ENCODE data around the gene KIRREL3.

KIRREL3 gene

DNA sequence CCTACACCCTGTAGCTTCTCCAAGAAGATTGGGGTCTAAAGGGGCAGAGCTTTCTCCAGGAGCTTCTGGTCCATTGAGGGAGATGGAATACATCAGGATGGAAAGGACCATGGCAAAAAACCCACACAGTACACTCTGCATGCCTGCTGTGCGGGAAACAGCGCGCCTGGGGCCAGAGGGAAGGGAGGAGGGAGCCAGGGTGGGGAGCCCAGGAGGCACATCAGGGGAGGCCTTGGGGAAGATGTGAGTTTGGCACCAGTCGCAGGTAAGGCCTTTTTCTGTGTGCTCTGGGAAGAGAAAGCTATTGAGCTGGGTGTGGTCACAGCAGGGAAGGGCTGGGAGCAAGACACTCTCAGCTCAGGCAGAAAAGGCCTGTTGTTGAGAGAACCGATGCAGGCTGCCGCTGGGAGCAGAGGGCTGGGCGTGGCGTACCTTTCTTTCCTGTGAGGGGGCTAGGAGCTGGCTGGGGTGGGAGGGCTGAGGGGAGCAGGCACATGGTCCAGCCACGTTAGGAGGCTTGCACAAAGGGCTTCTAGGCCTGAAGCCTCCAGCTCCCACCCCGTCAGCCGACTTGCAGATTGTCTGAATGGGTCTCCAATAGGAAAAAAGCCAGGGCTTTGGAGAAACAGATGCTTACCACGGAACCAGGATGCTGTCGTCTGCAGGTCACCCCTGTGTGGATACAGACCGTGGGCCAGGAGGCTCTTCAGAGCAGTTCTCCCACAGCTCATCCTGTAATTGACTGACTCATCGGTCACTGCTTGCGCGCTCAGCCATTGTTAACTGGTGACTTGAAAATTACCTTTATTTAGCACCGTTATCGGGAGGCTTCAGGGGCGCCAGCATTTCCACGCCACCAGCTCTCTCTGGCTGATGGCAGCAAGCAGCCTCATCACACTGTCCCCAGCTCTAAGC is 407.8 kb downstream of the KIRREL3 start:
- no peaks in the 10 kb centered on the region for H3K4me1 ChIP-seq (ENCODE audit: low read length)
- no peak overlapping the region for H3K4me2 ChIP-seq (ENCODE audit: low read length)
- H3K9me3 ChIP-seq (ENCODE audit: insufficient read depth, low read length) = no peaks in the 10 kb centered on the region
- H3K36me3 ChIP-seq (replicated peaks; ENCODE audit: low read depth, low read length) = no peaks in the 10 kb centered on the region
- no peaks in the 10 kb centered on the region for H4K20me1 ChIP-seq (ENCODE audit: insufficient read depth, low read length)
- no peak overlapping the region for H3K4me3 ChIP-seq (ENCODE audit: low read length)
- TF ChIP-seq EZH2phosphoT487 (IDR thresholded peaks at IDR 0.05; ENCODE audit: low read depth) (no peak), CTCF (IDR thresholded peaks at IDR 0.05; ENCODE audit: low read depth, low read length) (no peak)
- no peak overlapping the region for H3K27ac ChIP-seq (ENCODE audit: low read length)
- H3K9ac ChIP-seq (ENCODE audit: low read length) = no peak overlapping the region
- H2AFZ ChIP-seq (ENCODE audit: low read depth, low read length) = no peak overlapping the region
- peaks cover 14% of the 10 kb centered on the region for H3K27me3 ChIP-seq (ENCODE audit: low read depth, low read length)
- H3K79me2 ChIP-seq (ENCODE audit: low read length) = no peaks in the 10 kb centered on the region

DNA sequence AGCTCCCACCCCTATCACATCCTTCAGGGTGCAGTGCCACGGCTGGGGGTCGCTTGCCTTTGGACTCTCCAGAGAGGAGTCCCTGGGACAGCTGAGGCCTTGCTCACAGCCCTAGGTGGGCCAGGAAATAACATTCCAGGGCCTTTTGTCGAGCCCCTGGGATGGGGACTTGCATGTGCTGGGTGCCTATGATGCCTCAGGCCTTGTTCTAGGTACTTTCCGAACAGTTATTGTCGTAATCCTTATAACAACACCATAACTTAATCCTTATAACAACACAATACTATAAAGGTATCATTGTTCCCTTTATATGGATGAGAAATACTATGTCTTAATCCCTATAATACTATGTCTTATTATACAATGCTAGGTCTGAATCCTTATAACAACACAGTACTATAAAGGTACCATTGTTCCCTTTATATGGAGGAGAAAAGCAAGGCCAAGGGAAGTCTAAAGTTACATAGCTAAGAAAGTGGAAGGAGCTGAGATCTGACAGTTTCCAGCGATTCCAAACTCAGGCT is 408.5 kb downstream of the KIRREL3 start:
- Histone ChIP-seq H3K9me3 (ENCODE audit: insufficient read depth, low read length) (no peaks in the 10 kb centered on the region), H3K4me2 (ENCODE audit: low read length) (no peak overlapping the region), H3K36me3 (replicated peaks; ENCODE audit: low read depth, low read length) (no peaks in the 10 kb centered on the region), H4K20me1 (ENCODE audit: insufficient read depth, low read length) (no peaks in the 10 kb centered on the region), H3K4me1 (ENCODE audit: low read length) (no peaks in the 10 kb centered on the region), H3K4me3 (ENCODE audit: low read length) (no peak overlapping the region), H3K79me2 (ENCODE audit: low read length) (no peaks in the 10 kb centered on the region), H3K27me3 (ENCODE audit: low read depth, low read length) (peaks cover 17% of the 10 kb centered on the region), H3K9ac (ENCODE audit: low read length) (no peak overlapping the region), H3K27ac (ENCODE audit: low read length) (no peak overlapping the region), H2AFZ (ENCODE audit: low read depth, low read length) (no peak overlapping the region)
- no peak for TF ChIP-seq CTCF (IDR thresholded peaks at IDR 0.05; ENCODE audit: low read depth, low read length)

DNA sequence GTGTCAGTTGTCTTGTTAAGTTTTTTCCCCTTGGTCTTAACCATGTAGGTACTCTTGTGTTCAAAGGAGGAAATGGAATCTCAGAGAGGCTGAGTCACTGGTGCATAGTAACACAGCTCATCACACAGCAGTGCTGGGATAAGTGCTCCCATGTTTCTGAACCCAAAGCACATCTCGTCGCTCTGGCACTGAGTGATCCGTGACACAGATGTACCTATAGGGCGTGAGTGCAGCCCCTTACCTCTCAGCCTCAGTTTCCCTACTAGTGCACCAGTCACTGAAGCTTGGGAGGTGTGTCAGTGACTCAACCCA is 411.1 kb downstream of the KIRREL3 start:
- no peak overlapping the region for H3K4me3 ChIP-seq (ENCODE audit: low read length)
- H3K4me1 ChIP-seq (ENCODE audit: low read length) = no peaks in the 10 kb centered on the region
- no peak for TF ChIP-seq EZH2phosphoT487 (IDR thresholded peaks at IDR 0.05; ENCODE audit: low read depth)
- no peak for TF ChIP-seq CTCF (IDR thresholded peaks at IDR 0.05; ENCODE audit: low read depth, low read length)
- no peaks in the 10 kb centered on the region for H3K79me2 ChIP-seq (ENCODE audit: low read length)
- no peak overlapping the region for H3K27ac ChIP-seq (ENCODE audit: low read length)
- H3K4me2 ChIP-seq (ENCODE audit: low read length) = no peak overlapping the region
- H2AFZ ChIP-seq (ENCODE audit: low read depth, low read length) = no peak overlapping the region
- no peaks in the 10 kb centered on the region for H3K9me3 ChIP-seq (ENCODE audit: insufficient read depth, low read length)
- no peaks in the 10 kb centered on the region for H4K20me1 ChIP-seq (ENCODE audit: insufficient read depth, low read length)
- peaks cover 13% of the 10 kb centered on the region; the same call in 1 of the 2 replicates for H3K27me3 ChIP-seq (ENCODE audit: low read depth, low read length)
- no peaks in the 10 kb centered on the region for H3K36me3 ChIP-seq (replicated peaks; ENCODE audit: low read depth, low read length)
- H3K9ac ChIP-seq (ENCODE audit: low read length) = no peak overlapping the region

- no peak for TF ChIP-seq CTCF (IDR thresholded peaks at IDR 0.05; ENCODE audit: low read depth, low read length)
- no peak for TF ChIP-seq EZH2phosphoT487 (IDR thresholded peaks at IDR 0.05; ENCODE audit: low read depth)
These were observed 411.7 kb downstream of the KIRREL3 start for GRCh38 chr11:126588630-126589491.

More at GRCh38 chr11:126588630-126589491, 411.7 kb downstream of the KIRREL3 start:
- Histone ChIP-seq H3K4me2 (ENCODE audit: low read length) (no peak overlapping the region), H3K4me3 (ENCODE audit: low read length) (no peak overlapping the region), H3K9me3 (ENCODE audit: insufficient read depth, low read length) (no peaks in the 10 kb centered on the region), H2AFZ (ENCODE audit: low read depth, low read length) (no peak overlapping the region), H3K79me2 (ENCODE audit: low read length) (no peaks in the 10 kb centered on the region), H3K27me3 (ENCODE audit: low read depth, low read length) (peaks cover 13% of the 10 kb centered on the region; the same call in 1 of the 2 replicates), H3K27ac (ENCODE audit: low read length) (no peak overlapping the region), H3K36me3 (replicated peaks; ENCODE audit: low read depth, low read length) (no peaks in the 10 kb centered on the region), H3K4me1 (ENCODE audit: low read length) (no peaks in the 10 kb centered on the region), H4K20me1 (ENCODE audit: insufficient read depth, low read length) (no peaks in the 10 kb centered on the region), H3K9ac (ENCODE audit: low read length) (no peak overlapping the region)
